ENCODE data around the gene CACNA1B.
"Not testable (repeated sequence)": the region's sequence is repeated elsewhere in the genome, so short reads cannot be mapped to it uniquely, and the experiment has no call there.

Gene CACNA1B

DNA sequence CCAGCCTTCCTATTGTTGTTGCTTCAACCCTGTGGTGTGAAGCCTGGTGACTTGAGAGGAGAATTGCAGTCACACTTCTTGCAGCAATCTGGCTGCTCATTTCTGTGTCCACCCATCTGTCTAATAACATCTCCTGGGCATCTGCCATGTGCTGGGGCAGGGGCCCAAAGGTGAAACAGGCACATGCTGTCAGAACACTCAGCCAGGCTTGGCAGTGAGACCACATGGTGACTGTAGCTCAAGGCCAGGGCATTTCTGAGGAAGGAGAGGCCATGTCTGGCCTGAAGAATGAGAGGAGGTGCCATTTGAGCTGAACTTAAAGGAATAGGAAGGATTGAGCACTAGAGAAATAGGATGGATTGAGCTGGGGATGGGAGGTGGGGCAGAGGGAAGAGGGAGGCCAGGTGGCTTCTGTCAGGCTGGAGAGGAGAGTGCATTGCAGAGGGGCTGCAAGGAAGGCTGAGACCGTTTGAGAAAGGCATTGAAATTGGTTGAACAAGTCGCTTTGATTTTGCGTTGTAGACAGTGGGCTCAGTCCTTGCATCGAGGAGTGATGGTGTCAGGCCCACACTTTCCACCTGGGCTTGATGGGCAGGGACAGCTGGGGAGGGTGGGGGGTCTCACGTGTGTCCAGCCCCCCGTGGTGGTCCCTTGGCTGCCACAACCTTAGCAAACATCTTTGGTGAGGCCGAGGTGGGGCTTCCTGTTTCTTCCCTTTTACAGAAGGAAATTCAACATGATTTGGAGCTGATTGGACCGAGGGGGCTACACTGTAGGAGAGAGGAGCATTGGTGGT lies 222.4 kb downstream of the CACNA1B start:
- DNase-seq (ENCODE audit: low spot score) = no peak

DNA sequence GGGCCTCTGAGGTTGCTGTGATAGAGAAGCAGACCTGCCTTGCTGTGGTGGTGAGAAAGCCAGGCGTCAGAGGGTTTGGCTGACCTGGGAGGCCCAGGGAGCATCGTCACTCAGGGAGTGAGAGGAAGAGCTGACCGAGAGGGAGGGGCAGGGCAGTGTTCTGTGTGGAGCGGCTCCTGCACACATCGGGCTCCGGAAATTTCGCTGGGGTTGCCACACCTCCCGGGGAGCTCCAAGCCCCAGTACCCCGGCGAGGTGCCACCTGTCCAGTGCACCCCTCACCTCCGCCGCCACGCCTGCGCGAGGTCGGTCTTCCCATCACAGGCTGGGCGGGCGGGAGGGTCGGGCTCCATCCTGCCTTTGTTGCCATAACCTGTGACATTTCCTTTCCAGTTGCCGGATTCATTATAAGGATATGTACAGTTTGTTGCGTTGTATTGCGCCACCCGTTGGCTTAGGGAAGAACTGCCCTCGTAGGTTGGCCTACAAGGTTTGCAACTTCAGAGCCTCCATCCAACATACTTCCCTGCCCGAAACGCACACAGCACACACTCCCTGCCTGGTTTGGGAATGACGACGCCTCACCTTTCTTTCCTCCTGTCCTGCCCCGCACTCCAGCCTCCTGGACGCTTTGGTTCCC lies 223.2 kb downstream of the CACNA1B start:
- DNase-seq (ENCODE audit: low spot score) = no peak

DNA sequence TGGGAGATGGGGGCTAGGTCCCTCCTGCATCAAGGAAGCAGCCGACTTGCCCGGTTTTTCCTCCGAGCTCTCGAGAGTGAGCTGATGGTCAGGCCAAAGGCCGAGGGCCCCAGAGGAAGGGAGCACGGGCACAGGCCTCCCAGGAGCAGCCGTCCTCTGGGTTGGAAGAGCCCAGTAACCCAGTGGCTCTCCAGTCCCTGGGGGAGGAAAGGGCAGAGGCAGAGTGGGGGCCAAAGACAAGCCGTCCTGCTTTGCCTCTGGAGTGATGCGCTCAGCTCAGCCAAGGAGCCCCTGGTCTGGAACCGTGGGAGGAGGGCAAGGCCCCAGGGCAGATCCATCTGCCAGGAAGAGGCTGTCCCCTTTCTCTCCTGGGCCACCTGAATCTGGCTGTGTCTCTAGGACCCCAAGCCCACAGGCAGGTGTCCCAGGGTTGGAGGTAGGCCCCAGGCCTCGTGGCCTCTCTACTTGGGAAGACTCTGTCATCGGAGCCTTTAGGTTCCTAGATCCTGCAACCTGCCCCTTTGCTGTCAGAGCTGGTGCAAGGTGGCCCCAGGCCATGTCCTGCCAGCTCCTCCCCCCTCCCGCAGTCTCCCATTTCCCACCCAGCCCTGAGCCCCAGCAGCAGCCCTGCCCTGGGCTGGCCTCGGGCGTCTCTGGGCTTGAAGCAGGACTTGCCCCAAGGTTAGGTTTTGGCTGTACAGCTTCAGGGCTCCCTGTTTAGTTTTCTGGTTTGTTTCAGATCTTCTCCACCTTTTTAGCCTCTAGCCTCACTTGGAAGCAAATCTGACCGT lies 224.1 kb downstream of the CACNA1B start:
- DNase-seq (ENCODE audit: low spot score) = no peak

DNA sequence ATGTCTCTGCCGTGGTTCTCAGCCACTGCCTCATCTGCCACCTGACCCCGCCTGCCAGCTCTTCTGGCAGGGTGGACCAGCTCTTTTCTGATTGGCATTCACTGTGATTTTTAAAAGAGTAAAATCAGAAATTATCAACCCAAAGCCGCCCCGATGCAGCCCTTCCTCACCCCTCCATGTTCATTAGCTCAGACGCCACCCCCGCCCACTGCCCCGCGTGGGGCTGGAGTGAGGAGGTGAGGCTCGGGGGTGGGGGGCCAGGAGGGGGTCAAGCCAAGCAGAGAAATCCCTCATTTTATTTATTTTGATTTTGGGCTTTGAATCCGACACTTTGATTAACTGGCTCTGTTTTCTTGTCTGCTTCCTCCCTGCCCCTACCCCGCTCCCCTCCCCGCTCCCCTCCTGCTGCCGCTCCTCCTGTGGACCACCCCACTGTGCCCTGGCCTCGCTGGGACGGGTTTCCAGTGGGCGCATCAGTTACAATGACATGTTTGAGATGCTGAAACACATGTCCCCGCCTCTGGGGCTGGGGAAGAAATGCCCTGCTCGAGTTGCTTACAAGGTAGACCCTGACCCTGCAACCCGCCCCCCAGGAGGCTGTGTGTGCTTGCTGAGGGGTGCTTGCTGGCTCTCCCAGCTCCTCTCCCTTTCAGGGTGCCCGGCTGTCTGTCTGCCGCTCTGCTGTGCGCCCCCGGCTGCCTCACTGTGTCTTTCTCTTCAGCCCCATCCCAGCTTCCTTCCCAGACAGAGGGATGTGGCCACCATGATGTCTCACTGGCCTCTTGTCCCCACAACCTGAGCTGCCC lies 224.9 kb downstream of the CACNA1B start:
- no peak for DNase-seq (ENCODE audit: low spot score)

DNA sequence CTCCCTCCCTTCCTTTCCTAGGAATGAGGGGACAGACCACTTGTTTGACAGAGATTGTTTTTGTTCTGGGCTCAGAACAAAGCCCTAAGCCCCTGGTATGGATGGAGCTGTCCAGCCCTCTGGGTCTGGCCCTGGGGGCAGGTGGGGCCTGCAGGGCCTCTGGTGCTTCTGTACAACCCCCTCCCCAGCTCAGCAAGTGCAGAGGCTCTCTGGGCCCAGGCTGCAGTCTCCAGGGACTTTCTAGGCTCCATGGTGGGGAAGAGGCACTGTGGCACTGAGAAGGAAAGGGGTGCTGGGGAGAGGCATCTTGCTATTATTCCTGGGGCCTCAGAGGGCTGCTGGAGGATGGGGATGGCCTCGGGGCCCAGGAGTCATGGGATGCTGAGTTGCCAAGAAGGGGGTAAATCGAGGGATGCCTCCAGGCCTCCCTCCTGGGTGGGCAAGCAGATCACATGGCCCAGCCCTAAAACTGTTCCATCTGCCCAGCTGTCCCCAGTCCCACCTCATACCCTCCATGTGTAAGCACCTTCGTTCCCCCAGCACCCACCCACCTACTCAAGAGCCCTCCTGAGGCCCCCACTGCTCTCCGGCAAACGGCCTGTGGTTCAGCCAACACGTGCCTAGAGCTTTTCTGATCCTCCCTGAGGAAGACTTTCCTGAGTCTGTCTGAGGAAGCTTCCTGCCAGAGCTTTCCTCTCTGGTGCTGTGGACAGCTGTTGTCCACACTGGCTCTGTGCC lies 225.7 kb downstream of the CACNA1B start:
- DNase-seq (ENCODE audit: low spot score) = no peak

DNA sequence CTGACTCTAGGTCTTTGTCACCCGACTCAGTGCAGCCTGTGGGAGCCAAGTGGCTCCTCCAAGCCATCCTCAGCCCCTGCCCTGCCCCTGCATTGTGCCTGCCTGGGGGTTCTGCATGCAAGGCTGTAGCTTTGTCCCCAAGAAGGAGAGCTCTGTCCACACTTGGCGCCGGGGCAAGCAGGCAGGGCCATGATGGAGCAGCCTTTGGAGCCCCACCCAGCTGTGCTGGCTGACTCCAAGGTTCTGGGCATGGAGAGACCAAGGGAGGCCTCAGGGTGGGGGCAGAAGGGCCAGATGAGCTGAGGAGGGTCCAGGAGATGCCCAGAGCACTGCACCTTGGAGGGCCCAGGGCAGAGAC lies 226.2 kb downstream of the CACNA1B start:
- DNase-seq (ENCODE audit: low spot score) = no peak

DNA sequence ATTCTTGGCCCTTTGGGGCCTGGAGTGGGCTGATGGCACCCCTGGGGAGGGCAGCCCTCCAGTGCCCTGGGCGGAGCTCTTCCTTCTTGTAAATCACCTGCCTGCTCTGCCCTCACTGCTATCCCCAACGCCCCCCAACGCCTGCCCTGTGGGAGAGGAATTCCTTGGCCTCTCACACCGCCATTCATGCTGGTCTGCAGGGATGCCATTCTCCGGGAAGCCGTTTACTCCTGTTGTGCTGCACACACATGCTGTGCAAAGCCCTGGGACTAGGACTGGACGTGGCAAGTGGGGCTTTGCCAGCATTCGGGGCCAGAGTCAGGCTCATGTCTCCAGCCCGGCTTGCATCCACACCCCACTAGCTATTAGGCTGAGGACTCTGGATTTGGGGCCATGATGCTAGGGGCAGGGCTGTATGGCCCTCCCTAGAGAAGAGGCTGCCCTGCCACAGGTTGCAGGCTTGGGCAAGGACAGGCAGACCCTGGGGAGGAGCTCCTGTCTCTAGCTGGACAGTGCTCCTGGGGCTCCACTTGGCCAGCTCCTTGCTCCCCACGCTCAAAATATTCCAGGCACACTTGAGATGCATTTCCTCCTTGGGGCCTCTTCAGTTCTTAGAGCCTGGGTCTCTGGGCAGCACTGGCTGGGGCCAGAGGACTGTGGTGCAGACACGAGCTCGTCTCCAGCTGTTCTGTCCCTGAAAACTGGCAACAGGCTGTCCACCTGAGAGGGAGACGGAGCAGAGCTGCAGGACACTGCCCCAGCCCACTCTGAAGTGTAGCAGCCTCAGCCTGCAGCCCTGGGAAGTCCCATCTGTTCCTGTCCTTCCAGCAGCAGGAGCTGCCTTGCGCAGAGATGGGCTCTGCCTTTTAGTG lies 226.9 kb downstream of the CACNA1B start:
- DNase-seq (ENCODE audit: low spot score) = no peak

DNA sequence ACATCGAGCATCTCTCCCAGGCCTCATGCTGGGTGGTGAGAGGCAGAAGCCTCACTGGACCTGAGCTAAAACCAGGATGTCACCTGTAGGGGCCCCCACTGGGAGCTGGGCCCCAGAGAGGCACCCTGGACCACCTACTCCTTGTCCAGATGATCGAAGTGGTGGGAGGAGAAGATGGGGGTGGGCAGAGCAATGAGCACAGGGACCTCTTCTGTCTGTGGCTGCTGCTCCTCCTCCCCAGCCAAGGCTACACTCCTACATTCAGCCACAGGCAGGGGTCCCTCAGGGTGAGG lies 227.5 kb downstream of the CACNA1B start:
- DNase-seq (ENCODE audit: low spot score) = no peak

DNA sequence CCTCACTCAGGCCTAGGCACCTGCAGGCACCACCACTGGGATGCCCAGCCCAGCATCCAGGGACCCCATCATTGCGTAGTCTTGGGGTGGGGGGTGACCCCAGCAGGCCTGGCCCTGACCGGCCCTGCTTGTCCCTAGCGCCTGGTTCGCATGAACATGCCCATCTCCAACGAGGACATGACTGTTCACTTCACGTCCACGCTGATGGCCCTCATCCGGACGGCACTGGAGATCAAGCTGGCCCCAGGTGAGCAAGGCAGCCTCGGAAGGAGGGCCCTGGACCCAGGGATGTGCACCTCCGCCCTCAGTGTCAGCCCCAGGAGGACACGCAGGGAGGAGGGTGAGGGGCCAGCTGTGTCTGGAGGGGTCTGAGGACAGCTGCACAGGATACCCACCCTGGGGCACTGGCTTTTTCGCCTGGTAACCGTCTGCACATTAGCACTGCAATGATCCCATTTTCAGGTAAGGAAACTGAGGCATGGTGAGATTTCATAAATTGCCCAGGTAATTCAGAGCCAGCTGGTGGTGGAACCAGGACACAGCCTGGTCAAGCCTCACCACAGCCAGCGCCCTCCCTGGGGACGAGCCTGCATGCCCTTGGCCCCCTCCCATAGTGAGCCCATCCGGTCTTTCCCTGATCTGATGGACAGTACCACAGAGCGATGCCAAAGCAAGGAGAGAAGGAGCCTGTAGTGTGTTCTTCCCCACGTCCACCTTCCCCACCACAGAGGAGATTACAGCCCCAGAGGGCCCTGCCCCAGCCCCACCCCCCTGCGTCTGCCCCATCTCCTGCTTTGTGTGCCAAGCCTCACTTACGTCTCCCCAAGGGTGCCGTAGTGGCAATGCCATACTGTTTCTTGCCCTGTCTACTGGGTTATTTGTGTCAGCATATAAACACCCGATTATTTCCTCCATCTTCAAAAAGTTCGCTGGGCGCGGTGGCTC lies 228.3 kb downstream of the CACNA1B start:
- no peak for DNase-seq (ENCODE audit: low spot score)

DNA sequence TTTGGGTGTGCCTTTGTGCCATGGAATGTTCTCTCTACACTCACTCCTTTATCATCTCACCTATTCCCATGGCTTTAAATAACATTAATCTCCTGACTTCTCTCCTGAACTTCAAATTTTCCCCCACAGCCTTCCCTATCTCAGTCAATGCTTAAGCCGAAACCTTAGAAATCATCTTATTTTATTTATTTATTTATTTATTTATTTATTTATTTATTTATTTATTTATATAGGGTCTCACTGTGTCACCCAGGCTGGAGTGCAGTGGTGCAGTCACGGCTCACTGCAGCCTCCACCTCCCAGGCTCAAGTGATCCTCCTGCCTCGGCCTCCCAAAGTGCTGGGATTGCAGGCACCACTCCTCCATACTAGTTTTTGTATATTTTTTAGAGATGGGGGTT lies 229.5 kb downstream of the CACNA1B start:
- DNase-seq (ENCODE audit: low spot score) = not testable (repeated sequence)

DNA sequence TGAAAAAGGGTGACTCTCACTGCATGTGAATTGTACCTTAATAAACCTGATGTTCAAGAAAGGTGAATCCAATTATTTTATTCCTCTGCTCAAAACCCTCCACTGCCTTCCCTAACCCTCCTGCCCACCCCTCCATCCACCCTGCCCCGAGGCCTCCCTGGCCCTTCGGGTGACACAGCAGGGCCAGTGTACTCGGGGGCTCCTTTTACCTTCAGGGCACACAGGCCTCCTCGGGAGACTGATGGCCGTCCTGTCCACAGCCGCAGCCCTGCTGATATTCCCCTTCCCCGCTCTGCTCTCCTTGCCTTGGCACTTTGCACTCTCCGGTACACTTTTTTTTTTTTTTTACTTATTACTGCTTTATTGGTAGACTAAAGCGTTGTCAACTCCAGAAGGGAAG lies 234.0 kb downstream of the CACNA1B start:
- no peak for DNase-seq (ENCODE audit: low spot score)

DNA sequence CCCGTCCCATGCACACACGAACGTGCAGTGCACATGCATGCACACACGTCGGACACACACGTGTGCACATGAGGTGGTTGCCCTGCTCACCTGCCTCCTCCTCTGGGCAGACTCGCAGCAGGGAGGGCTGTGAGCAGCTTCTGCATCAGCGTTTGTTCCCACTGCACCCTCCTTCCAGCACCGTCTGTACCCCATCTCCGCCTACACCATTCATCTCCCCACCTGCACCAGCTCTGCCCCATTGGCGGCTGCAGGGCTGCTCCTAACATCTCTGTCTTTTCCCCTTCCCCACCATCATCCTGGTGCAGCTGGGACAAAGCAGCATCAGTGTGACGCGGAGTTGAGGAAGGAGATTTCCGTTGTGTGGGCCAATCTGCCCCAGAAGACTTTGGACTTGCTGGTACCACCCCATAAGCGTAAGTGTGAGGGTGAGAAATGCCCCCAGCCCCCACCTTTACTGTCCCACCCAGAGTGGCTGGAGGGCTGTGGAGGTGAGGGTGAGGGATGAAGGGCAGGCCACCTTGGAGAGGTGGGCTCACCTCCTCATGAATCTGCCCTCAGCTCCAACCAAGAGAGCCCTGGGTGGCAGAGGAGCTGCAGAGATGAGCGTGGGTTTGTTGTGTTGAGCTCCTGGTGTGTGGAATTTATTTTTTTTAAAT lies 234.6 kb downstream of the CACNA1B start:
- no peak for DNase-seq (ENCODE audit: low spot score)

DNA sequence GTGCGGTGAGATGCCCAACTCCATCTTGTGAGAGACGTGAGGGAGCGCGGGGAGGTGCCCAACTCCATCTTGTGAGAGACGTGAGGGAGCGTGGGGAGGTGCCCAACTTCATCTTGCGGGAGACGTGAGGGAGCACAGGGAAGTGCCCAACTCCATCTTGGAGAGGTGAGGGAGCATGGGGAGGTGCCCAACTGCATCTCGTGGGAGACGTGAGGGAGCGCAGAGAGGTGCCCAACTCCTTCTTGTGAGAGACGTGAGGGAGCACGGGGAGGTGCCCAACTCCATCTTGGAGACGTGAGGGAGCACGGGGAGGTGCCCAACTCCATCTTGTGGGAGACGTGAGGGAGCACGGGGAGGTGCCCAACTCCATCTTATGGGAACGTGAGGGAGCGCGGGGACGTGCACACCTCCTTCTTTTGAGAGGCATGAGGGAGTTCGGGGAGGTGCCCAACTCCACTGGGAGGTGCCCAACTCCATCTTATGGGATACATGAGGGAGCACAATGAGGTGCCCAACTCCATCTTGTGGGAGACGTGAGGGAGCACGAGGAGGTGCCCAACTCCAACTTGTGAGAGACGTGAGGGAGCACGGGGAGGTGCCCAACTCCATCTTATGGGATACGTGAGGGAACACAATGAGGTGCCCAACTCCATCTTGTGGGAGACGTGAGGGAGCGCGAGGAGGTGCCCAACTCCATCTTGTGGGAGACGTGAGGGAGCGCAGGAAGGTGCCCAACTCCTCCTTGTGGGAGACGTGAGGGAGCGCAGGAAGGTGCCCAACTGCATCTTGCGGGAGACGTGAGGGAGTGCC lies 235.4 kb downstream of the CACNA1B start:
- DNase-seq (ENCODE audit: low spot score) = no peak

DNA sequence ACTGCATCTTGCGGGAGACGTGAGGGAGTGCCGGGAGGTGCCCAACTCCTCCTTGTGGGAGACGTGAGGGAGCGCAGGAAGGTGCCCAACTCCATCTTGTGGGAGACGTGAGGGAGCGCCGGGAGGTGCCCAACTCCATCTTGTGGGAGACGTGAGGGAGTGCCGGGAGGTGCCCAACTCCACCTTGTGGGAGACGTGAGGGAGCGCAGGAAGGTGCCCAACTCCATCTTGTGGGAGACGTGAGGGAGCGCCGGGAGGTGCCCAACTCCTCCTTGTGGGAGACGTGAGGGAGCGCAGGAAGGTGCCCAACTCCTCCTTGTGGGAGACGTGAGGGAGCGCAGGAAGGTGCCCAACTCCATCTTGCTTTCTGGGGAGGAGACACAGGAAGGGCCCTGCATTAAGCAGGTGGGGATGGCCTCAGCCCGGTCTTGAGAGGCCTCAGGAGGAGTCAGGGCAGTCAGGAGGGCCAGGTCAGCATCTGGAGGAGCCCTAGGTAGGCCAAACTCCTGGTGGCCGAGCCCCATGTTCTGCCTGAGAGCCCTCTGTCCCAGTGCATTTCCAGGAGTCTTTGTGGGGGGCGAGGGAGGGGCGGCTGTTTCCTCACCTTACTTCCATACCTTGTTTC lies 236.2 kb downstream of the CACNA1B start:
- DNase-seq (ENCODE audit: low spot score) = not testable (repeated sequence)

DNA sequence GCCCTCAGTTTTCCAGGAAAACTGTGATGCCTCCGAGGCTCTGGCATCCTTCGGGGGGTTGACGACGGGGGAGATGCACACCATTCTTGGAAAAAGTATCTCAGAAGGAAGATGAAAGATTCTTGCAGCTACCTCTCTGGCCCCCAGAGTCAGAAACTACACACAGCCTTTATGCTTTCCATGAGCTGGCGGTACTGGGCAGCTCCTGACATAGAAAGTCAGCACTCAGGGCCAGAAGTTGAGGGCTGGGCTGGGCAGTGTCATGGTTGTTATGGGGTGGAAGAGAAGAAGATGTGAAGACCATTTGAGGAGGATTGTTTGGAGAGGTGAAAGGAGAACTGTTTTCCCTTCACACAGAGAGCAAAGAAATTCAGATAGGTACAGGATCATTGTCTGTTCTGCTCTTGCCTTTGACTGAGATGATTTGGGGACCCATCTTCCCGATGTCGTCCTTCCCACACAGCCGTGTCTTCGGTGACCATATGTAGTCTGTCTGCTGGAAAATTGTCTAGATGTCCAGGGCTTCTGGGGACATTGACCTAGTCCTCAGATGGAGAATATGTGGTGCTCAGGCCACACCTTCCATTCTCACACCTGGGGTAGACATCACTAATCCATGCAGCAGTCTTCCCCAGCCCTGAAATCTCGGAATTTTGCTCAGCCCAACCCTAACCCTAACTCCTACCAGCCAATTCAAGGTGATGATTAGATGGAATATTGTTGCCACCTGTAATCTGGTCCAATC lies 237.1 kb downstream of the CACNA1B start:
- DNase-seq (ENCODE audit: low spot score) = no peak

DNA sequence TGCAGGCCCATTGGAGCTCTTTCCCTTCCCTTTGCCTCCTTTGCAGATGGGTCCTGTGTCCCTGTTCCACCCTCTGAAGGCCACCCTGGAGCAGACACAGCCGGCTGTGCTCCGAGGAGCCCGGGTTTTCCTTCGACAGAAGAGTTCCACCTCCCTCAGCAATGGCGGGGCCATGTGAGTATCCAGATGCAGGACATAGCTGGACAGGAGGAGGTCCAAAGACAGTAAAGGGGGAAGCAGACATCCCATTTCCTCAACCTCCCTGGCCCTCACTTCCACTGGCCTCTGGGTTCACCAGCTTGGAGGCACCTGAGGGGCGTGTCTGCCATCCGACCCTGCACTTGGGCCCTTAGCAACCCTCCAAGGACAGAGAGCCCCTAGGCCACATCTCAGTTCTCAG lies 237.9 kb downstream of the CACNA1B start:
- no peak for DNase-seq (ENCODE audit: low spot score)

DNA sequence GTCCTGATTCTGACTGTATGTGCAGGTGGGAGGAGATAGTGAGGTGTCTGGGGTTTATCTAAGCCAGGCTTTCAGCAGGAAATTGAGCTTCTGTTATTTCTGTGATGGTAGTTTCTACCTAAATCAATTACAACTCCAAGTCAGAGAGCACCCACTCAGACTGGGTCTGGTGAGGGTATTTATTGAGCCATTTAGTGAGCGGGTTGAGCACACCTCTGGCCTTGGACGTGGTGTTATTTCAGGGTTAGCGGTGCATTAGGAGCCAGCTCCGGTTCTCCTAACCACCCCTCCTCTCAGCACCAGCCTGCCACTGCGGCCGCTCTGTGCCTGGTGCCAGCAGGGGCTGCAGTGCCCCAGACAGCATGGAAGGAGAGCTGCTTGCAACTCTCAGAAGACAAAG lies 238.9 kb downstream of the CACNA1B start:
- DNase-seq (ENCODE audit: low spot score) = no peak

Measured in LoVo (cell line).